Kidney capillary endothelial cell (primary cell): ENCODE results near the gene PHACTR2.
A peak's percentile ranks its signal among the peaks of the same experiment; 100 is the strongest.
"Not testable (repeated sequence)": the region's sequence is repeated elsewhere in the genome, so short reads cannot be mapped to it uniquely, and the experiment has no call there.

Experiments
- DNase-seq: peaks from one replicate; pipeline ENCODE4 v3.0.0-alpha.2; 2018; ENCODE audit warnings: low spot score

PHACTR2 gene

DNA sequence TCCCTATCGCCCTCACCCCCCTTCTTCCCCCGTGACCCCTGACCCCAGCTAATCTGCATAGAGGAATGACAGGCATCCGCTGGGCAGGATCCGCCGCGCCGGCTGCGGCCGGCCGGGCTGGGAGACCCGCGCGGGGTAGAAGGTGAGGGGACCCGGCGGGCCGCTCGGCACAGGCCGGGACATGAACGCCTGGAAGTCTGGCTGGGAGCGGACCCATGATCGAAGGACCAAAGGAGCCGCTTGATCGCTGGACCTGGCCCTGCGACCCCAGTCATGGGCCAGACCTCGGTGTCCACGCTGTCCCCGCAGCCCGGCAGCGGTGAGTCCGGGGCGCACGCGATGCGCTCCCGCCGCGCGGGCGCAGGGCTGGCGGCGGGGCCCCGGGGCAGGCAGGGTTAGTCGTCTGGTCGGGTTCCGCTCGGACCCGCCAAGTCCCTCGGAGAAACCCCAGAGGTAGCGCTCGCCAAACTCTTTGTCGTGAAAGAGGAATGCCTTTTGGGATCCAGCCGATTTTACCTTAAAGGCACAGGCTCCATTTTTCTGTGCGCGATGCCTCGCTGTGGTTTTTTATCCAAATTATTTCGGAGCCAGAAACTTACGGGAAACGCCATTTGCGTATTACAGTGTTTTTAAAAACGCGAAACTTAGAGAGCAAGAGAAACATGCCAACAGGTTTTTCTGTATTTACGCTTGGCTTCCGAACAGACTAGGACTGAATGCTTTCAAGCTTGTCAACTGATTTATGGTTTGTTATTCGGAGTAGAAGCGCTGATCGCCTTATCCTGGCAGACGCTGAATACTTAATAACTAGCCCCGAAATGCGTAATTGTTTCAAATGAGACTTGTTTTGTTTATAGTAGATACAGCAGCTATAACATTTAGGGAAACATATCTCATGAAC lies at the start of gene PHACTR2:
TSS of gene PHACTR2 (plus strand) at position 75 of the 901 bp plus-strand sequence. CDS start at position 274, 199 bp downstream.
- DNase-seq: peak; percentile 79

DNA sequence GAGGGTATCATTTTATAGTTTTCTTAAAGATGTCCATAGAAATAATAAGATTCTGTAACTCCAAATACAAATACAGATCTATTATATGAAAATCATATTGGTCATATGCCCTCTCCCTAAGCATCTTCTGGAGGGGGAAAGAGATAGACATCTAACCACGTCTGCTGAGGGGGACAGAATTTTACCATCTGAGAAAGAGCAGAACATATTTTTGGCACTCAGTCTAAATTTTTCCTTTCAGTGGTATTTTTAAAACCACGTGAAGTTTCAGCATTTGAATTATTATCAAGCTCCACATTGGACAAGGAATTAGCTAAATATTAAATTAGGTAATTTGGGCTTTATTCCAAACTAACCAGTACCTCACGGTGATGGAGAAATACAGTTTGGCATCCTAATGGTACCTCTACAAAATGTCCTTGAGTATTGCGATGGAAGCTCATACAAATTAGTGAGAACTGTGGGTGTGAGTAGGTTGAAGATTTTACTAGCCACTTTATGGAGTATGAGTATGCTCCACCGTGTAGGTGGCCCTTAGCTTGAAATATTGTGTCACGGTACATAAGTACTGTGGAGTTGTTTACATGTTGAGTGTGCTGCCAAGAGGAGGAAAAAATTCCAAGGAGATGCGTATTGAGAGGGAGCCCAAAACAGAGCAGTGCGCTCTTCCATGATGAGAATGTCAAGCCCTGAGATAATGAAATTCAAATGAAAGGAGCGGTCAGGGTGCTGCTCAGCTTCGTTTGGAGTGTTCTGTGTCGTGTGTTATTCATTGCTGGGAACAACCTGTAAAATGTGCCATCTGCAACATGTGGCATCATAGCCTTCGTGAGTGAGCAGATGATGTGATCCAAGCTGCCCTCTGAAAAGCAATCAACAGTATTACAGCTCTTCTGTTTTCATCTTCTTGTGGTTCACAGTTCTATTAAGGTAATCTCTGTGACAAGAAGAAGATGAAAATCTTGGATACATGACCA lies 48.4 kb upstream of the PHACTR2 start:
- no peak for DNase-seq

DNA sequence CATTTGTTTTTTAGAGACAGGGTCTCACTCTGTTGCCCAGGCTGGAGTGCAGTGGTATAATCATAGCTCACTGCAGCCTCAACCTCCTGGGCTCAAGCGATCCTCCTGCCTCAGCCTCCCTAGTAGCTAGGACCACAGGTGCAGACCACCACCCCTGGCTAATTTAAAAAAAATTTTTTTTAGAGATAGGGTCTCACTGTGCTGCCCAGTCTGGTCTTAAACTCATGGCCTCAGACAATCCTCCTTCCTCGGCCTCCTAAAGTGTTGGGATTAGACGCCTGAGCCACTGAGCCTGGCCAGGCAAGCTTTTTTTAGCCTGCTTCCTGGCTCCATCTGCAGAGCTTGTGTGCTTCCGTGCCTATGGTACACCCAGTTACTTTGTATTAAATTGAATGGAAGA lies 46.6 kb upstream of the PHACTR2 start:
- not testable (repeated sequence) for DNase-seq

DNA sequence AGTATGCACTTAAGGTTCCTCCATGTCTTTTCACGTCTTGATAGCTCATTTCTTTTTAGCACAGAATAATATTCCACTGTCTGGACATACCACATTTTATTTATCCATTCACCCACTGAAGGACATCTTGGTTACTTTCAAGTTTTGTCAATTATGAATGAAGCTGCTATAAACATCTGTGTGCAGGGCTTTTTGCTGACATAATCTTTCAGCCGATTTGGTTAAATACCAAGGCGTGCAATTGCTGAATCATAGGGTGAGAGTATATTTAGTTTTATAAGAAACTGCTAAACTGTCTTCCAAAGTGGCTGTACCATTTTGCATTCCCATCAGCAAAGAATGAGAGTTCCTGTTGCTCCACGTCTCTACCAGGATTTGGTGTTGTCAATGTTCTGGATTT lies 44.9 kb upstream of the PHACTR2 start:
- DNase-seq: no peak

DNA sequence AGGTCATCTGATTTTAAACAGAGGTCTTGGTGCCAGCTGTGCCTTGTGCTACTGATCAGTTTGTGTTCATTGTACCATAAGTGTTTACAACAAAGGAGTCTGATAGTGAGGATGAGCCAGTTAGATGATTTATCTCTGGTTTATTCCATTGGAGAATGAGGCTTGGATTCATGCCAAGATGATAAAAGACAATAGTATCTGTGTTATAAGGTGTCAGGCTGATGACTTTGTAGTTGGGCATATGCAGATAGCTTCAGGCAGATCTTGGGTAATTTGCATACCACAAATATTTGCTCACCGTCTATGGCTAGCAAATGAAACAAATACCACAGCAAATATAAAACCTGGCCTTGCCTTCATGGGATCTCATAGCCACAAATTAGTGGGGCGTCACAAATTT lies 43.3 kb upstream of the PHACTR2 start:
- DNase-seq: no peak

DNA sequence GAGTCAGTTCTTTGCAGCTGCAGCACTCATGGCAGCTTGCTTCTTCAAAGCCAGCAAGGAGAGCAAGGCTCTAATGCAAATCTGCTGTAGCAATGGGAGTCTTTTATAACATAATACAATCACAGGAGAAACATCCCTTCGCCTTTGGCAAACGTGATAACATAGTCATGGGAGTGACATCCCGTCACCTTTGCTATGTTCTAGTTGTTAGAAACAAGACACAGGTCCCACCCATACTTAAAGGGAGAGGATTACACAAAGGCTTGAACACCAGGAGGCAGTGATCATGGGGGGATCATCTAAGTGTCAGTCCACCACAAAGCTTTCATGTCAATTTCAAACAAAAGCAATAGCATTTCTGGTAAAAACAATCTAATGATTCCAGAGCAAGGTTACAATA lies 40.1 kb upstream of the PHACTR2 start:
- no peak for DNase-seq

DNA sequence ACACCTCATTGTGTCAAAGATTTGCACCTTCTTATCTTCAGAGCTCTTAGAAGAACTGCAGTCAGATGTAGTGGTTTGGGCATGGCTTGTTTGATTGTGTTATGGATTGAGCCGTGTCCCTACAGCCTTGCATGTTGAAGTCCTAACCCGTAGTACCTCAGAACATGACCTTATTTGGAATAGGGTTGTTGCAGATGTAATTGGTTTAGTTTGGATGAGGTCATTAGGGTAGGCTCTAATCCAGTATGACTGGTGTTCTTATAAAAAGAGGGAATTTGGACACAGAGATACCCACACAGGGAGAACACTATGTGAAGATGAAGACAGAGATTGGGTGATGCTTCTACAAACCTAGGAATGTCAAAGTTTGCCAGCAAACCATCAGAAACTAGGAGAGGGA lies 35.4 kb upstream of the PHACTR2 start:
- DNase-seq: no peak

DNA sequence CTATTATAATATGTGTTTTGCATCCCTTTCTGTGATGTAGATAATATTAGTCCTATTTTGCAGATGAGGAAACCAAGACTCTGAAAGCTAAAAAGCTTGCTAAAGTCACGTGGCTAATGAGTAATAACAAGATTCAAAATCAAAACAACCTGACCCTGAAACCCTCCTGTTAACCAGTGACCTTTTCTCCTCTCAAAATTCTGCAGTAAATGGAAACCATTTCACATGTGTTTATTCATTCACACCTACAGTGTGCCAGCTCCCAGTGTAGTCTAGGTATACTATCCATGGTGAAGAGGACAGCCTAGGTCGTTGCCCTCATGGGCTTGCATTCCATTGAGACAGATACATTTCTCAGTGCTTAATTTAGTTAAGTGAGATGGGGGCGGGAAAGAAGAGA lies 30.6 kb upstream of the PHACTR2 start:
- no peak for DNase-seq

DNA sequence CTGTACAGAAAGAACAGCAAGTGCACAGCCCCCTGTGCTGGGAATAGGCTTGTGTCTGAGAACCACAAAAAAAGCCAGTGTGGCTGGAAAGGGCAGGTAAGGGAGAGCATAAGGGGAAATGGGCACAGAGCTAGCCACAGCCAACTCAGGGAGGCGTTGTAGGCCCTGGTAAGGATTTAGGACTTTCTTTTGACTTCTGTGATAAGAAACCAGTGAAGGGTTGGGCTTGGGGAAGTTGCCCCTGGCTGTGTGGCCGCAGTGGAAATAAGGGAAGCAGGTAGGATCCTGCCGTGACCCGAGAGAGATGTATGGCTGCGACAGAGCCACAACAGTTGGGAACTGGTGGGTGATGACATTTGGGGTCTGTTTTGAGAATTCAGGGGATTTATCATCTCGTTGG lies 30.0 kb upstream of the PHACTR2 start:
- DNase-seq: no peak

DNA sequence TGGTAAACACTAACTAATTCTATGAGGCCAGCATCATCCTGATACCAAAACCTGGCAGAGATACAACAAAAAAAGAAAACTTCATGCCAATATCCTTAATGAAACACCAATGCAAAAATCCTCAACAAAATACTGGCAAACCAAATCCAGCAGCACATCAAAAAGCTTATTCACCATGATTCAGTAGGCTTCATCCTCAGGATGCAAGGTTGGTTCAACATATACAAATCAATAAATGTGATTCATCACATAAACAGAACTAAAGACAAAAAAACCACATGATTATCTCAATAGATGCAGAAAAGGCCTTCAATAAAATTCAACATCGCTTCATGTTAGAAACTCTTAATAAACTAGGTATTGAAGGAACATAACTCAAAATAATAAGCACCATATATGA lies 28.4 kb upstream of the PHACTR2 start:
- not testable (repeated sequence) for DNase-seq

DNA sequence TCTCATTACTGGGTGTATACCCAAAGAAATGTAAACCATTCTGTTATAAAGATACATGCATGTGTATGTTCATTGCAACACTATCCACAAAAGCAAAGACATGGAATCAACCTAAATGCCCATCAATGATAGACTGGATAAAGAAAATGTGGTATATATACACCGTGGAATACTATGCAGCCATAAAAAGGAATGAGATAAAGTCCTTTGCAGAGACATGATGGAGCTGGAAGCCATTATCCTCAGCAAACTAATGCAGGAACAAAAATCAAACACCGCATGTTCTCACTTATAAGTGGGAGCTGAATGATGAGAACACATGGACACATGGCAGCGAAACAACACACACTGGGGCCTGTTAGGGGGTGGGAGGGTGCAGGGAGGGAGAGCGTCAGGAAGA lies 26.4 kb upstream of the PHACTR2 start:
- not testable (repeated sequence) for DNase-seq

DNA sequence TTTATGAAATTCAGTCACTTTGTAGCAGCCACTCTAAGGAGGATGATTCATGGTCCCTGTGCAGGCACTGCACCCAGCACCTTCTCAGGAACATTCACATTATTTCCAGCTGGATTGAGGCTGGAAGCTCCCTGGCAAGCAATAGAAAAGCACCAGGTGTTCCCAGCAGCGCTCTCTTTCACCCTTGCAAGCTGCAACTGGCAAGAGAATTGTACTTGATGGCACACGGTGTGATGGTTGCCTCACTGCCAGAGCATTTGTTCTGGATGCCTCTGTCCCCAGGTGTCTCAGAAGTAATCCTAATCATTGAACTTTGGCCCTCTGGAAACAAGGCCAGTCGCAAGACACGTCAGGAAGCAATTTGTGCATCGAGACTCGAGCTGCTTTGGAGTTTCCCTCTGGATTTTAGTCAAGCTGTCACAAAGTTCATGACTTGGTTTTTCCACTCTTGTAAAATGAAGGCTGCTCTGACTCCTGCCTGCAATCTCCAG lies 24.9 kb upstream of the PHACTR2 start:
- no peak for DNase-seq

DNA sequence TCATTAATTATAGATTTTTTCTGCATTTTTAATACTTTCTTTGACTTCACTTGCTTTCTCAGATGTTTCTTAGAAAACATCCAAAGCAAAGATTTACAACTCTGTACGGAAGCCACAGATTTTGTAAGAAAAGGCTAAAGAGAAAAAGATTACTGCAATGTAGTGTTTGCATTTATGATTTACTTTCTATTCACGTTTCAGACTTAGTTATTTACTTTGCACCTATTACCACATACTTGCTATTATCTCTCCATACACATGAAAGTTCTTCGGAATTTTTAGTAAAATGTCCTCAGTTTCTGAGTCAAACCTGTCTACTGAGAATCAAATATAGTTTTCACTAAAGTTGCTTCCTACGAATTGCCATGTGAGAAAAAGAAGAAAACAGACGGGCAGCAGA lies 22.2 kb upstream of the PHACTR2 start:
- no peak for DNase-seq

DNA sequence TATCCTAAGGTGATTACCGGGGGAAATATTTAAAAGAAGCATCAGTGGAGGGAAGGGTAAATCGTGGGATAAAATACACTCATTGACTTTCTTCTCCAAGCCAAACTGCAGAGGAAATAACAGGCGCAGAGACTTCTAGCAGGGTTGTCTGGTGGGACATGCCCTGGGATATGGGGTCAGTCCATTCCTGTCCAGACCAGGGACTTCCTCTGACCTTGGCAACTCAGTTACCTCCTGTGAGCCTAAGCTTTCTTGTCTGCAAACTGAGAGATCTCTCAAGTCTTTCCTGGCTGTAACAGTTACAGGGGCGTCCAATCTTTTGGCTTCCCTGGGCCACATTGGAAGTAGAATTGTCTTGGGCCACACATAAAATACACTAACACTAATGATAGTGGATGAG lies 21.7 kb upstream of the PHACTR2 start:
- no peak for DNase-seq

DNA sequence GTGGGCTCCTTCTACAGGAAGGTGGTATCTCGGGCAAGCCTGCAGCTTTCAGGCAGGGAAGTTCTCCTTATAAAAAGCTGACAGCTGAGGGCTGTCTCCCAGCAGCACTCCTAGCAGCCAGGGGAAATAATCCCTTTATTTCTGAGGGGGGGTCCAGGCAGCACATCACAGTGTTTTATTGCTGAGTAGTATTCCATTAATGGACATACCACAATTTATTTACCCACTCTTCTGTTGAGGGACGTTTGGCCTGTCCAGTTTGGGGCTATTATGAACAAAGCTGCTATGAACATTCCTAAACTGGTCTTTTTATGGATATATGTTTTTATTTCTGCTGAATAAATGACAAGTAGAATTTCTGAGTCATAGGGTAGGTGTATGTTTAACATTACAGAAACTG lies 20.0 kb upstream of the PHACTR2 start:
- no peak for DNase-seq

DNA sequence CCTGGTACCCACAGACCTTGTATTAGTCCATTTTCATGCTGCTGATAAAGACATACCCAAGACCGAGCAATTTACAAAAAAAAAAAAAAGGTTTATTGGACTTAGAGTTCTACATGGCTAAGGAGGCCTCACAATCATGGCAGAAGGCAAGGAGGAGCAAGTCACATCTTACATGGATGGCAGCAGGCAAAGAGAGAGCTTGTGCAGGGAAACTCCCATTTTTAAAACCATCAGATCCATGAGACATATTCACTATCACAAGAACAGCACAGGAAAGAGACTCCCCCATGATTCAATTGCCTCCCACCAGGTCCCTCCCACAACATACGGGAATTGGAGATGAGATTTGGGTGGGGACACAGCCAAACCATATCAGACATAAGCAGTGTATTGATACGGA lies 17.6 kb upstream of the PHACTR2 start:
- not testable (repeated sequence) for DNase-seq

DNA sequence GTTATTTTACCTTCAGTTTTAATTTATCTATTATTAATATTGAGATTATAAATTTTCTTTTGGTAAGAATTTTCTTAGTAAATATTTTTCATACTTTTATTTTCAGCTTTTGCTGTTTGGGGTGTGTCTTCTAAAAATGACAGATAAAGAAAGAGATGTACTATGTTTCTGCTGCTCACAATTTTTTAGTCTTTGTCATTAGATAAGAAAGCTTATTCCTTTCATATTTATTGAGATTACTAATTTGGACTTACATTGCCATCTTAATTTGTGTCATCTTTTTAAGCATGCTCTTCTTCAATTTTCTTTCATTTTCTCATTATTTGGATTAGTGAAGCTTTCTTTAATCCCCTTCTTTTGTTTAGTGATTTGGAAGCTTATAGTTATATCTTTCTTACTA lies 13.6 kb upstream of the PHACTR2 start:
- no peak for DNase-seq

DNA sequence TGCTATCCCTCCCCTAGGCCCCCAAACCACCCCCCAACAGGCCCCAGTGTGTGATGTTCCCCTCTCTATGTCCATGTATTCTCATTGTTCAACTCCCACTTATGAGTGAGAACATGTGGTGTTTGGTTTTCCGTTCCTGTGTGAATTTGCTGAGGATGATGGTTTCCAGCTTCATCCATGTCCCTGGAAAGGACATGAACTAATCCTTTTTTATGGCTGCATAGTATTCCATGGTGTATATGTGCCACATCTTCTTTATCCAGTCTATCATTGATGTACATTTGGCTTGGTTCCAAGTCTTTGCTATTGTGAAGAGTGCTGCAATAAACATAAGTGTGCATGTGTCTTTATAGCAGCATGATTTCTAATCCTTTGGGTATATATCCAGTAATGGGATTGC lies 11.8 kb upstream of the PHACTR2 start:
- not testable (repeated sequence) for DNase-seq

DNA sequence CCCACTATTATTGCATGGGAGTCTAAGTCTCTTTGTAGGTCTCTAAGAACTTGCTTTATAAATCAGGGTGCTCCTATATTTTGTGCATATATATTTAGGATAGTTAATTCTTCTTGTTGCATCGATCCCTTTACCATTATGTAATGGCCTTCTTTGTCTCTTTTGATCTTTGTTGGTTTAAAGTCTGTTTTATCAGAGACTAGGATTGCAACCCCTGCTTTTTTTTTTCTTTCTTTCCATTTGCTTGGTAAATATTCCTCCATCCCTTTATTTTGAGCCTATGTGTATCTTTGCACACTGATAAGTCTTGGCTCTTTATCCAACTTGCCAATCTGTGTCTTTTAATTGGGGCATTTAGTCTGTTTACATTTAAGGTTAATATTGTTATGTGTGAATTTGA lies 8.3 kb upstream of the PHACTR2 start:
- DNase-seq: not testable (repeated sequence)

DNA sequence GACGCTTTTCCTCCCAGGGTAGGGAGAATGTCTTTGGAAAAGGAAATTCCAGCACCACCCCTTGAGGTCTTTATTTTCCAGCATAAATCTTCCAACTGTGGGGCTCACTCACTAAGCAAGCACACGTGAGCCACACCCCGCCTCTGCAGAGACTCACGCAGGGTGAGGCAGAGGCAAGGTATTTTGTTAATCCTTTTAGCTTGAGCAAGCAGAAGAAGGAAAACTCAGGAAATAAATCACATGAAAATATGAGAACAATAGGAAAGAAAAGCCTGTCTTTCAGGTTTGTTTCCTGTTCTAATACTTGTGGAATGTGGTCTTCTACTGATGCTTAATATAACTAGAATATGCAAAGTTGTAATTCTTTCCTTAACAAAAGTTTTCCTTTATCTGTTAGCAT lies 4.1 kb upstream of the PHACTR2 start:
- peak; percentile 94 for DNase-seq

DNA sequence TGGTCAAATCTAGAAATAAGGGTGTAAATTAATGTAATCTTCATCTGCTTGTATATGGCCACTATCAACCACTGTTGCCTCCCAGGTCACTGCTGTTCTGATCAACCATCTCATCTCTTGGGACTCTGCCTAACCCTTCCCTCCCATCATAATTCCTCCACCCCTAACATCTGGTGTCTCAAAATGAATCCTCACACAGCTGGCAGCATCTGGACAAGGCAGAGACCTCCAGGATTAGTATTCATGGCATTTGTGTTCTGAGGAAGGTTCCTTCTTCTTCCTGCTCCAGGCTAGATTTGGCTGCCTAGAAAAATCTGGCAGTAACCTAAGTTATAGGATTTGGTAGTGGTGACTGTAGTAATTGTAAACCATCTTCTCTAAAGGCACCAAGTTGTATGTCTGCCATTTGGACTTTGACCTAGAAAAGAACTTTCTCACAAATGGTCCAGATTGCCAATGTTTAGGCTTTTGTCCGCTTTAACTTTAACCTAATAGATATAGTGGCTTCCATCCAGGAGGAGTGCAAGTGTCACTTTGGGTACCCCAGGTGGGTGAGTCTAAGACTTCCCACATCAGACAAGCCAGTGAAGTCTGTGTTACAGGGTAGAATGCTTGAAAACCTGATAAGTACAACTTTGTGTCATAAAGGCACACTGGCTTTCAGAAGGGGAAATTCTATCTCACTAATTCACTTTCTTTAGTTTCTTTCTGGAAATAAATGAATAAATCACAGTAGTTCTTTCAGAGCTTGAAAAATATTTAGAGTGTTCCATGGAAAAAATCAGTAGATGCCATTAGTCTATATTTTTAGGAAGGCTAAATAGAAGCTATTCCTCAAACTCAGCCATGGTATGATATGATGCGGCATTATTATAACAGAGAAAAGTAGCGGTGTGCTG lies 3.0 kb upstream of the PHACTR2 start:
- no peak for DNase-seq
